Measurements from ENCODE around the gene MAPKAPK2.

The MAPKAPK2 gene

DNA sequence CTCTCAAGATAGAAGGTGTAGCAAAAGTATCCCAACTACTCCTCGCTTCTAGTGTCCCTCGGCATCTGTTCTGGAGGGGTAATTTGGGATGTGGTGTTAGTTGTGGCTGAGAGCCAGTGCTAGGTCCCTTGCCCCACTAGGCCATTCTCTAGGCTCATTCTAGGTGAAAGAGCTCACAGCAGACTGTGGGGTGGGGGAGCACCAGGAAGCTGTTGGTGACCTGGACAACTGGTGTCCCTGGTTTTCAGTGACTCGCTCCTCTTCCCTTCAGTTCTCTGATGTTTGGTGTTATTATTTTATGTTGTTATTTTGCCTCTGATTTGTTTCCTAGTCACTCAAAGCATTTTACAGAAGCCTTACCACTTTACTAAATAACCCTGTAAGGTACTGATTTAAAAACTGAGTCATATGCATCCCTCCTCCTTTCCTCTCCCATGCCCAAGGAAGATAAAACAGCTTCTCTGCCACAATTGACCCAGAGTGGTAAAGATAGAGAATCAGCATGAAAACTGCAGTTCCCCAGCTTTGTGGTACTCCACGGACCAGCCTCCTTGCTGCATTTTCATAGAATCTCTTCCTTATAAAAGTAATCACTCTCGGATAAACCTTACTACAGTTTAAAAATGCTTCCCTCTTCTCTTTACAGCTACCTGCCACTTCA, 35.3 kb upstream of the MAPKAPK2 start:
- FAIRE-seq = no peak
- no peak for DNase-seq (ENCODE audit: insufficient read length, low spot score)
- TF ChIP-seq POLR2A (IDR thresholded peaks at IDR 0.05; ENCODE audit: low read depth, low read length) = no peak
- no peak for TF ChIP-seq POU2F2 (IDR thresholded peaks at IDR 0.05; ENCODE audit: low read depth, low read length)
- TF ChIP-seq TAF1 (IDR thresholded peaks at IDR 0.05; ENCODE audit: low read depth, low read length) = no peak
- TF ChIP-seq SPI1 (IDR thresholded peaks at IDR 0.05; ENCODE audit: low read depth, low read length) = no peak
- no peak for TF ChIP-seq PAX5 (IDR thresholded peaks at IDR 0.05; ENCODE audit: insufficient read depth, low read length, severe bottlenecking)
- no peak for TF ChIP-seq POLR2AphosphoS5 (IDR thresholded peaks at IDR 0.05; ENCODE audit: low read depth, low read length)

DNA sequence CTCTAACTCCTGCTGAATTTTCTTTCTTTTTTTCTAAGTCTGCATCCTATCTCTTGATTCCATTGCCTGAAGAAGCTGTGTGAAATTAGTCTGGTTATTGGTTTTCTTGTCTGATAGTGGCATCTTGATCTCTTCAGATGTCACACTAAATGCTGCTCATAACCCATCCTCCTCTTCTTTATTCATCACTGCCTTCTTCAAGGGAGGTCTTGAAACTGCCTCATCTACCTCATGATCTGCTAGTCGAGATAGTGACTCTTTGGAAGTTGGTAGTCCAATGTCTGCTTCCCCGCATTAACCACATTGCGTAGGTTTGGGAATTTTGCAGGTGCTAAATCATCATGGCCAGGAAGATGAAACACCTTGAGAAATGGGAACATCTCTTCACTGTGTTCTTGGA, 33.7 kb upstream of the MAPKAPK2 start:
- FAIRE-seq = no peak
- DNase-seq (ENCODE audit: insufficient read length, low spot score) = no peak
- TF ChIP-seq TAF1 (IDR thresholded peaks at IDR 0.05; ENCODE audit: low read depth, low read length) = no peak
- TF ChIP-seq POLR2AphosphoS5 (IDR thresholded peaks at IDR 0.05; ENCODE audit: low read depth, low read length) = no peak
- no peak for TF ChIP-seq PAX5 (IDR thresholded peaks at IDR 0.05; ENCODE audit: insufficient read depth, low read length, severe bottlenecking)
- no peak for TF ChIP-seq POU2F2 (IDR thresholded peaks at IDR 0.05; ENCODE audit: low read depth, low read length)
- TF ChIP-seq SPI1 (IDR thresholded peaks at IDR 0.05; ENCODE audit: low read depth, low read length) = no peak
- TF ChIP-seq POLR2A (IDR thresholded peaks at IDR 0.05; ENCODE audit: low read depth, low read length) = no peak

- TF ChIP-seq SPI1 (IDR thresholded peaks at IDR 0.05; ENCODE audit: low read depth, low read length) = no peak
- FAIRE-seq (no peak), DNase-seq (ENCODE audit: insufficient read length, low spot score) (no peak)
Measured at GRCh38 chr1:206651958-206652890, 32.5 kb upstream of the MAPKAPK2 start.

DNA sequence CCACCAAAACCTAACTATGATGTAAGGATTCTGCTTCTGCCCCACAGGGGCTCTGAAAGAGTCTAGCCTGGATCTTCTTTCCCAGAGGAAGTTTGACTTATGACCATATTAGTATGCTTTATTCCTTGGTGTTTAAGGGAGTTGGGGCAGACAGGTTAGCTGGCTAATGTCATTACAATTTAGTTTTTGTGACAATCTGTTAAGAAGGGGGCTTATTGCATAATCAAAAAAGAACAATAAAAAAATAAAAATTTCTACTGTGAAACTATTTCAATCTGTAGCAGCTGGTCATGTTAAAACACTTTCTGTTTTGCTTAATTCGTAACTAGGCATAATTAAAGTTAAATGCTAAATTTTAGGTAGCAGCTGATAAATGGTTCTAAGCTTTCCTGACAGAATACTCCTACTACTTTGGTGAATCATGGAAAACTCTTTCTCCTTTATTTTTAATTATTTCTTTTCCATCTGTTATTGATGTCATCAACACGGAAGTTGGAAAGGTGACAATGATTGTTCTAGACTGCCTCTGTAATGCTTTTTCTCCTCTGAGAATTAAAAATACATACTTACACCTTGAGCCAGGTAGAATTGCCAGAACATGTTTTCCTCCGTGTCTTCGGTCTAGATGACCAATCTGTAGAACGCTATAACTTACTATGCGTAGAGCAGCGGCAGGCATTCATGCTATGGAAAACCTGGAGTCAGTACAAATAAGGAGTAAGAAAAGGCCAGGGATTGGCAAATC, 30.8 kb upstream of the MAPKAPK2 start:
- TF ChIP-seq TAF1 (IDR thresholded peaks at IDR 0.05; ENCODE audit: low read depth, low read length) = no peak
- no peak for TF ChIP-seq POLR2A (IDR thresholded peaks at IDR 0.05; ENCODE audit: low read depth, low read length)
- DNase-seq (ENCODE audit: insufficient read length, low spot score) (no peak), FAIRE-seq (no peak)

- no peak for TF ChIP-seq POU2F2 (IDR thresholded peaks at IDR 0.05; ENCODE audit: low read depth, low read length)
- no peak for TF ChIP-seq POLR2A (IDR thresholded peaks at IDR 0.05; ENCODE audit: low read depth, low read length)
- TF ChIP-seq POLR2AphosphoS5 (IDR thresholded peaks at IDR 0.05; ENCODE audit: low read depth, low read length) = no peak
- TF ChIP-seq PAX5 (IDR thresholded peaks at IDR 0.05; ENCODE audit: insufficient read depth, low read length, severe bottlenecking) = no peak
- DNase-seq (ENCODE audit: insufficient read length, low spot score) = no peak
- FAIRE-seq = no peak
Measured at GRCh38 chr1:206654828-206655227, 29.9 kb upstream of the MAPKAPK2 start.

DNA sequence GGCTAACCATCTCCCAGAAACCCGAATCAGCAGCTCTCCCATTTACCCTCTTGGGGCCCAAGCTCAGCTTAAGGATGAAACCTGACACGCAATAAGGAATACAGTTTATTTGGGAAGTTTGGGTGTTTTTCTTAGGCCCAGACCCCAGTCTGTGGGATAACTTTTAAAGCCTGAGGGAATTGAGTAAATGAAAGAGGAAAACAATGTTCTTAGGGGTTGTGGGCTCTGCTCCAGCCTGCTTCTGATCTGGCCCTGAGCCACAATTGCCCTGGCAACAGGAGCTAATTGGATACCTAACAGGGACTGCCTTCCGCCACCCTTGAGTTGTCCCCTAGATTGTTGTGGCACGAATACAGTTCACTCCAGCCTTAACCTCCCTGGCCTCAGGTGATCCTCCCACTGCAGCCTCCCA, 29.2 kb upstream of the MAPKAPK2 start:
- TF ChIP-seq POU2F2 (IDR thresholded peaks at IDR 0.05; ENCODE audit: low read depth, low read length) = no peak
- TF ChIP-seq SPI1 (IDR thresholded peaks at IDR 0.05; ENCODE audit: low read depth, low read length) = no peak
- DNase-seq (ENCODE audit: insufficient read length, low spot score) = no peak
- no peak for FAIRE-seq

- no peak for FAIRE-seq
- TF ChIP-seq POLR2AphosphoS5 (IDR thresholded peaks at IDR 0.05; ENCODE audit: low read depth, low read length) = no peak
- no peak for TF ChIP-seq POU2F2 (IDR thresholded peaks at IDR 0.05; ENCODE audit: low read depth, low read length)
- TF ChIP-seq TAF1 (IDR thresholded peaks at IDR 0.05; ENCODE audit: low read depth, low read length) = no peak
- no peak for TF ChIP-seq POLR2A (IDR thresholded peaks at IDR 0.05; ENCODE audit: low read depth, low read length)
- TF ChIP-seq SPI1 (IDR thresholded peaks at IDR 0.05; ENCODE audit: low read depth, low read length) = no peak
- no peak for TF ChIP-seq PAX5 (IDR thresholded peaks at IDR 0.05; ENCODE audit: insufficient read depth, low read length, severe bottlenecking)
Measured at GRCh38 chr1:206656936-206657335, 27.8 kb upstream of the MAPKAPK2 start.

DNA sequence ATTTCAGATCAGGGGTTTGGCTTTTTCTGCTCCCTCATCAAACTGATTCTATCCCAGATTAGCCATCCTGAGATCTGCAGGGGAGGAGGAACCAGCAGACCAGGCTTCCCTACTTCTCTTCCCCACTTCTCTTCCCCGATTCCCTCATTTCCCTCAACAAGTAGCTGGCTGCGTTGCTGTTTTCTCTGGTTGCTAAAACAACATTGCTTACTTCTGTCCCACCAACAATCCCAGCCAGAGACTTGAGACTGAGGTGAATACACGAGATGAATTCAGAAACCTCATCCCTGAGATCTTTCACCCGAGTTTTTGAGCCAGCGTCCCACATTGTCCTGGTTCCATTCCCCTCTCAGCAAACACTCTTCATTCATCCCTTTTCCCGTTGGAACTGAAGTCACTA, 27.0 kb upstream of the MAPKAPK2 start:
- DNase-seq (ENCODE audit: insufficient read length, low spot score) (no peak), FAIRE-seq (no peak)
- no peak for TF ChIP-seq SPI1 (IDR thresholded peaks at IDR 0.05; ENCODE audit: low read depth, low read length)

More at GRCh38 chr1:206656936-206657335, 27.8 kb upstream of the MAPKAPK2 start:
- no peak for DNase-seq (ENCODE audit: insufficient read length, low spot score)

- peak; percentile 78 for FAIRE-seq
- TF ChIP-seq TAF1 (IDR thresholded peaks at IDR 0.05; ENCODE audit: low read depth, low read length) = no peak
- peak; percentile 80 for DNase-seq (ENCODE audit: insufficient read length, low spot score)
Measured at GRCh38 chr1:206658264-206658980, 26.3 kb upstream of the MAPKAPK2 start.

GRCh38 chr1:206658981-206659273, 25.8 kb upstream of the MAPKAPK2 start:
- no peak for FAIRE-seq
- no peak for DNase-seq (ENCODE audit: insufficient read length, low spot score)
- TF ChIP-seq SPI1 (IDR thresholded peaks at IDR 0.05; ENCODE audit: low read depth, low read length) (no peak), TAF1 (IDR thresholded peaks at IDR 0.05; ENCODE audit: low read depth, low read length) (no peak), POLR2A (IDR thresholded peaks at IDR 0.05; ENCODE audit: low read depth, low read length) (no peak), PAX5 (IDR thresholded peaks at IDR 0.05; ENCODE audit: insufficient read depth, low read length, severe bottlenecking) (no peak), POU2F2 (IDR thresholded peaks at IDR 0.05; ENCODE audit: low read depth, low read length) (no peak), POLR2AphosphoS5 (IDR thresholded peaks at IDR 0.05; ENCODE audit: low read depth, low read length) (no peak)
